ENCODE measurements around the gene BBX.

DNA sequence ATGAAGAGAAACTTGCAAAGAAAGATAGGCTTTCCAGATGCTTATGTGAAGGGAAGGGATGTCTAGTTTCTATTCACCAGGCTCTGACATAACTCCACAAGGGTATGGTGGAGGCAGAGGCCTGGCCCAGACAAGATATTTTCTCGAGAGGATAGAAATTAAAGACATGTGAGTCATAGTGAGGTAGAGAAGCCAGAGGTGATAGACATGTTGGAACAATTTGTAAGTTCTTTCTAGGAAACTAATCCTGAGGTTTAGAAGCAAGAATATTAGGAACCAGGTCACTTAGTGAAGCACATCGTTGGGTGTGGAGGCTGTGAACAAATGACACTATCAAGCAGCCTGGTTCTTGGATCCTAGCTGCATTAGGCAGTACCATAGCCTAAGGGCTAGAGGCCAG is 176.9 kb downstream of the BBX start:
- TF ChIP-seq EZH2 (IDR thresholded peaks at IDR 0.05; ENCODE audit: borderline replicate concordance, low read length) (no peak), CTCF (conservative IDR thresholded peaks at IDR 0.05 in 1 of 2, IDR thresholded peaks at IDR 0.05 in 1 of 2; ENCODE audit: extremely low read depth in 1 of 2, insufficient read depth in 1 of 2, low read depth in 1 of 2, low read length in 2 of 2) (no peak)

Measured in mammary epithelial cell (primary cell).